Fibroblast of skin of scalp (primary cell): ENCODE measurements around the gene TNPO2.
"Not testable (repeated sequence)": the region's sequence is repeated elsewhere in the genome, so short reads cannot be mapped to it uniquely, and the experiment has no call there.

Source experiments
- DNase-seq: peaks from one replicate; pipeline ENCODE4 v3.0.0-alpha.2; 2013

TNPO2 gene

DNA sequence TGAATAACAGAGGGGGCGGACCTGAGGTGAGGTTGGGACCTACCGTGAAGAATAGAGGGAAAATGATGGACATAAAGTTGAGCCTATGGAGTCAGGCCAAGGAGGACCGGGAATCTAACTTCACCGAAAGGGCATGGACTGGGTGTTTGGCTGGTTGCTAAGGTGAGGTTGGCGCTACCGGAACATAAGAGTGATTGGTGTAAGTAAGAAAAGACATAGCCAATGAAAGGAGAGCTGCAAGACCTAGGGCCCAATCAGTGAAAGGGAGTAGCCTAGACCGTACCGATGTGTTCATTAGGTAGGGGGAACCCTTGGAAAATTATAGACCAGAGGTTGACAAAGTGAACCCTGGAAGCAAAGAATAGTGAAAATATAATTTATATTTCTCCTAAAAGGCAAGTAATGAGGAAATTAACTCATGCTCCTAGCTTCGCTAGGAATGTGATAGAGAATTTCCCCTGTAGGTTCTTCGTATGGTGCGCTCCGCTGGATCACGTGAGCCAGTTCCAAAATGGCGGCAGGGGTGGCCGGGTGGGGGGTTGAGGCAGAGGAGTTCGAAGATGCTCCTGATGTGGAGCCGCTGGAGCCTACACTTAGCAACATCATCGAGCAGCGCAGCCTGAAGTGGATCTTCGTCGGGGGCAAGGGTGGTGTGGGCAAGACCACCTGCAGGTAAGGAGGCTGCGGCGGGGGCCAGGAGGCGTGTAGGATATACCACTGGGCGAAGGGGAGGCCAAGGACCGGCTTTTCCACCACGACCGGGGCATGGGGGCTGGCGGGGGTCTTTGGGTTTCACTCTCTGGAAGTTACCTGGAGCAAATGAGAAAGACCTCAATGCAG is 13.5 kb upstream of the TNPO2 start, which contains the start of gene GET3:
Gene GET3, plus strand, starts transcription at position 503 of the 840 bp plus-strand sequence. Its CDS starts 9 bp downstream, at position 512.
- peak; percentile 100 for DNase-seq

DNA sequence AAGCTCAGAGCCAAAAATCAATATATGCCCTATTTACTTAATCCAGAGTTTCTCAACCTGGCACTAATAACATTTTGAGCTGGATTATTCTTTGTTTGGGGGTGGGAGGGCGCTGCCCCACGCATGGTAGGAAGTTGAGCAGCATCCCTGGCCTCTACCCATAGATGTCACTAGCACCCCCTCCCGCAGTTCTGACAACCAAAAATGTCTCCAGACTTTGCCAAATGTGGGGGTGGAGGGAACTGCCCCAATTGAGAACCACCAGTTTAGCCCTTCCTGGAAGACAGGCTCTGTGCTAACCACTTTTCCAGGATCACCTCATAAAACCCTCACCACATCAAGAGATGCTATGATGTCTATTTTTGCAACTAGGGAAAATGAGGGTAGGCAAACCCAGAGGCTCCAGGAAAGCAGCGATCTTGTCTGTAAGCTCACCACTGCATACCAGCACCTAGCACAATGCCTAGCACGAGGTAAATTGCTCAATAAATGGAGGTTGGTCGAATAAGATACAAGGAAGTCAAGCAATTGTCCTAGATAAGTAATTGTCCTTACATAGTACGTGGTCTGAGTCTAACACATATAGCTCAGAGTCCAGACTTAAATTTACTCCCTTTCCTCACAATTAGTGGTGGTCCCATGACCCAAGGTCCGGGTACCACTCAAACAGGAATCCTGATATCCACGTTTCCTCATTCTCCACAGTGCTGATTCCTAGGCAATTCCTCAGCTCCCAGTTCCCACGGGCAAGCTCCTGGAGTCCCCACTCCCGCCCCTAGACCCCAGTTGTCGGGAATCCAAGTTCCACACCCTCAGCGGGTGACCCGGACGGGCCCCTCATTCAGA is 9.9 kb upstream of the TNPO2 start:
- peak; percentile 59 for DNase-seq

DNA sequence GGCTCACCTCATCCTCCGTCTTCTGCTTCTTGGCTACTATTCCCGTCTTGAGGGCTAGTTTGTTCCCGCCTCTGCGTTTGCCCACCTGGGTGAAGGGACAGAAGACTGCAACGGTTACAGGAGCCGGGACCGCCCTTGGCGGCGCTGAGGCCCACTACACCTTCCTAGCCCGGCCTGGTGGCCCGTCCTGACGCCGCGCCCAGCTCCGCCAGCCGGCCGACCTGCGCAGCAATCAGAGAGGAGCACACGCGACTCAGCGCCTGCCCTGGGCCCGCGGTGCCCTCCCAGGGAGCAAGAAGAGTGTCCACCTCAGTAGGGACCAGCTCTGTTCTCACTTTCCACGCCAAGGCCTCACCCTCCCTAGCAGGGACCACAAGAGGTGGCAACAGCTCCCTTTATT is 7.6 kb upstream of the TNPO2 start:
- no peak for DNase-seq

DNA sequence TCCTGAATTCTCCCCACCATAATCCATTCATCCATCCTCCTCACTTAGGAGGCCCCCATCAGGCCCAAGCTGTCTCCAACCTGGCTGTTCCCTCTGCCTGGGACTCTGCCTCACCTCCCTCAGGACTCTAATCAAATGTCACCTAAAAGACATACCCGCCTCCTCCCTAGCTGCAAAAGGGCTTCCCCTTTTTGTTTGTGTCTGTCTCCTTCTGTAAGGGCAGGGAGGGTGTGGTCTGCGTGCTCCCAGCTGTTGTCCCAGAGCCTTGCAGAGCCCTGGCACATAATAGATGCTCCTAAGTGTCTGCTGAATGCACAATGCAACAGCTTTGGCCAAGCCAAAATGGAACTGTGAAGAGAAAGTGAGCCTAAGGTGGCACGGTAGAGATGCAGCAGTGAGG is 6.3 kb upstream of the TNPO2 start:
- DNase-seq = no peak

DNA sequence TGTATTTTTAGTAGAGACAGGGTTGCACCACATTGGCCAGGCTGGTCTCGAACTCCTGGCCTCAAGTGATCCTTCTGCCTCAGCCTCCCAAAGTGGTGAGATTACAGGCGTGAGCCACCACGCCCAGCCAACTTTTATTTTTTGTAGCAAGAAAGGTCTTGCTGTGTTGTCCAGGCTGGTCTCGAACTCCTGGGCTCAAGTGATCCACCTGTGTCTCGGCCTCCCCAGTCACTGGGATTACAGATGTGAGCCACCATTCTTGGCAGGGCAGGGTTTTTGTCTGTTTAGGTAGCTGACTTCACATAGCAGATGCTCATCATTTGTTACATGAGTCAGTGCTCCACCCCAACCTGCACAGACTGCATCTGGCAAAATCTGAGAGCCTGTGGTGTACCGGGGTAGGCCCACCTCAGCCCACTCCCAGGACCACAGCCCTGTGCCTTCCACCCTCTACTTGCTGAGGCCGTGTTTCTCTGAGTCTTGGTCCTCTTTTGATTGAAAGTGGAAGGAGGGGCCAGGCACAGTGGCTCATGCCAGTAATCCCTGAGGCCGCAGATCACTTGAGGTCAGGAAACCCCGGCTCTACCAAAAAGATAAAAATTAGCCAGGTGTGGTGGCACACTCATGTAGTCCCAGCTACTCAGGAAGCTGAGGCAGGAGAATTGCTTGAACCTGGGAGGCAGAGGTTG is 4.2 kb upstream of the TNPO2 start:
- DNase-seq = no peak

DNA sequence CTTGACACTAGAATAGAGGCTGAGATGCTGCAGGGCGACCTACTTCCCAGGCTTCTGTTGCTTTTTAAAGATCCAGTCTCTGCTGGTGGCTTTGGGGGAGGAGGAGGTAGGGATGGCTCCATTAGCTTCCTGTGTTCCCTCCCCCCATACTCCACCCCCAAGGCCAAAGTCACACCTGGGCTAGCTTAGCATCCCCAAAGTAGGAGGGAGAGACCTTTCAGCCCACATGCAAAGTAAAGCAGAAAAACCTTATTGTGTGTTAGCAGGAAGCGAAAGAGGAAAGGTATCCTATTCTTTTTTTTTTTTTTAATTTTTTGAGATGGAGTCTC is 3.2 kb upstream of the TNPO2 start:
- DNase-seq = no peak

DNA sequence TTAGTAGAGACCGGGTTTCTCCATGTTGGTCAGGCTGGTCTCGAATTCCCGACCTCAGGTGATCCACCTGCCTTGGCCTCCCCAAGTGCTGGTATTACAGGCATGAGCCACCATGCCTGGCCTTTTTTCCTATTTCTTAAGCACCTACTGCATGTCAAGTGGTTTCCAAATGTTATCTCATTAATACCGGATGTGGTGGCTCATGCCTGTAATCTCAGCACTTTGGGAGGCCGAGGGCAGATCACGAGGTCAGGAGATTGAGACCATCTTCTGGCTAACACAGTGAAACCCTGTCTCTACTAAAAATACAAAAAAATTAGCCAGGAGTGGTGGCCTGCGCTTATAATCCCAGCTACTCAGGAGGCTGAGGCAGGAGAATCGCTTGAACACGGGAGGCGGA is 1.9 kb upstream of the TNPO2 start:
- not testable (repeated sequence) for DNase-seq

DNA sequence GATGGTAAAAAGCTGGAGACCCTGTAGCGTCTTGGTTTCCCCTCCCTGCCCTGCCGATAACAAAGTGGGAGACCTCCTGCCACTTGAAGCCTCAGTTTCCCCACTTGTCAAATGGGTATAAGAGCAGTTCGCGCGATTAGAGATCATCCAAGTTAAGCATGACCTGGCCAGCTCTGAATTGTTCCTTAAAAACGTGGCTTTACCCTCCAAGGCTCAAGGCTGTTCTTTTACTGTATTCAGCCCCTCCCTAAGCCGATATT is 421 bp downstream of the TNPO2 start:
- DNase-seq = no peak

DNA sequence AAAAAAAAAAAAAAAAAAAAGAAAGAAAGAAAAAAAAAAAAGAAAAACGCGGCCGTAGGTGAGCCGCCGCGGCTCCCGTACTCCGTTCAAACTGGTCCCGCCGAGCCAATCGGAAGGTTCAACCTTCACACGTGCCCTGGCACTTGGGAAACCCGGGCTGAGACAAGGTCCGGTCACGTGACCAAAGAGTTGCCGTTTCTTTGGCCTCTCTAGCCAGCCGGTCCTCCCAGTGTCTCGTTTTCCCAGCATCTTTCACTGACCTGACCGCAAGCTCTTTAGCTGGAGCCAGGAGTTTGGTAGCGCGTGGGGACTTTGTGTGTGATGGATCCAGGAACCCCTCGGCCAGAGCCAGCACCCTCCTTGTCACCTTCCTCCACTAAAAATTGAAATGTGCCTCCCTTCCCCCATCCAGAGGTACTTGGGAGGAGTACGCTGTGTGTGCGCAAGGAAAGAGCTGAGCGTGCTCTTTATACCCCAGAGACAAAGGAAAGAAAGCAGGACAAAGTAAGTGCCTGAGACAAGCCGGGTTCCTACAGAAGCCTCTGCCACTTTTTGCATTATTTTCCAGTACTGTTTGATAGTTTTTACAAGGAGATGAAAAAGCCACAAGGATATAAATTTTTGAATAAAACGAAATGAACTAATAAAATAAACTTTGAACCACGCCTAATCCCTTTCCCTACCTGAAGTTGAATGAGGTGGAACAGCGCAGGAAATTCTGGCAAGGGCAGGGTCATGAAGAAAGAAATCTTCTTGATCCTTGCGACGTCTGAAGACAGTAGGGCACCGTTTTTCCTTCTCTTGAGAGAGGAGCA is 959 bp downstream of the TNPO2 start:
- peak; percentile 100 for DNase-seq

DNA sequence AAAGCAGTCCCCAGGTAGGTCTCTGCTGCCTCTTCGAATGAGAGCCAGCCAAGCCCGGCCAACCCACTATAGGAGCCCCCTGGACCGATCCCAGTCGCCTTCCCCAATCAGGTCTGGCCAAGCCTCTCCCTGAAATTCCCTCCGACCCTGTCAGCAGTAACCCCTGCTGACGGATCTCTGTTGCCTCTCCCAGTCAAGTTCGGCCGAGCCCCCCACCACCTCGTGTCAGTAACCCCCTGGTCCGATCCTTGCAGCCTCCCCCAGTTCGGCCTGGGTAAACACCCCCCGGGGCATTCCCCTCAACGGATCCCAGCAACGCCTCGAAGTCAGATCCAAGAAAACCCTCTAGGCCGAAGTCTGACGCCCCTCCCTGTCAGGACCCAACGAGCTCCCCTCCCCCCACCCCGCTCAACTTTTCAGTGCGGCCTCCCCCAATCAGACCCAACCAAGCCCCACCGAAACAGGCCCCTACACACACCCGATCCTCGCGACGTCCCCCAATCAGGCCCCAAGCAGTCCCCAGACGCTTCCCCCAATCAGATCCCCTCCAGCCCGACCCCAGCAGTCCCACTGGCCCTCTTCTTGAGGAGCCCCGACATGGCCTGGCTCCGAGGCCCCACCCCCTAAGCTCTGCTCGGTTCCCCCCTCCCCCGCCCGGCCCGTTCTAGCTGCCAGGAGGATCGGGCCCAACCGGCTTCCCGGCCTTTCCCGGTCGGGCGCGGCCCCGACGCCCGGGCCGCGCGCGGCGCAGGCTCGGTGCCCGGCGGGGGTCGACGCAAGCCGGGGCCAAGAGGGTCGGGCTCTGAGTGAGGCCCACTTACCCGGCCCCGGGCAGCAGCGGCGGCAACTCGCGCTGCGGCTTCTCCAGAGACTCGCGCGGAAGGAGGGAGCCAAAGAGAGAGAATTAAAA is 1.8 kb downstream of the TNPO2 start:
- DNase-seq = peak; percentile 75

DNA sequence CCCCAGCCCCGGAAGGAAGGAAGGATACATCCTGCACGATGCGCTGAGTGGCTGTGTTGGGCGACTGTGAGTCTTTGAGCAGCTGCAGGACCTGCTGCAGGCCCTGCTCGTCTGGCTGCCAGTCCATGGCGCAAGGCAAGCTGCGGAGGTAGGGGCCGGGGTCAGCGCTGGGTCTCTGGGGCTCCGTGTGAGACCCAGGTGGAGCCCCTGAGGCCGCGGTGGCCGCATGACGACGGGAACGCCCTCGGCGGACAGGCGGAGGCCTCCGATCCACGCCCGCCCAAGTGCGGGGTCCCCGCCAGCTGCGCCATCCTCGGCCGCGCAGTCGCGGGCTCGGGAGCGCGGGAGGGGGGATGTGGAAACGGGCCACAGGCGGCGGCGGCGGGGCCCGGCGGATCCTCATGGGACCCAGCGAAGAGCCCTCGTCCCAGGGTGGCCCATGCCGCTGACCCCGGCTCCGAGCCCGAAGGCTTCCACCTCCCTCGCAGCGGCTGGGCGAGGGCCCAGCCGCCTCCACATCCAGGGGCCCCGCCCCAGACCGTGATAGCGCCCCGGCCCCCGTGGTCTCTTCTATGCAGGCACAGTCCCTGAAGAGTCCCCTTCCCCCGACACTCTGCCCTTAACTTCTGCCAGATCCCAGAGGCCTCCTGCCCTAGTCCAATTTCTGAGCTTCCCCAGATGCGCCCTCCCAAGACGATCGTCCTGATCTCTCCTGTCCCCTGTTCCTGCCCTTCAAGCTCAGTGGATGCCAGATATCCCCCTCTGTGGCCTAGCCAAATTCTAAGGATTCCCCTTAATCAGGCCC is 2.7 kb downstream of the TNPO2 start:
- DNase-seq = no peak

DNA sequence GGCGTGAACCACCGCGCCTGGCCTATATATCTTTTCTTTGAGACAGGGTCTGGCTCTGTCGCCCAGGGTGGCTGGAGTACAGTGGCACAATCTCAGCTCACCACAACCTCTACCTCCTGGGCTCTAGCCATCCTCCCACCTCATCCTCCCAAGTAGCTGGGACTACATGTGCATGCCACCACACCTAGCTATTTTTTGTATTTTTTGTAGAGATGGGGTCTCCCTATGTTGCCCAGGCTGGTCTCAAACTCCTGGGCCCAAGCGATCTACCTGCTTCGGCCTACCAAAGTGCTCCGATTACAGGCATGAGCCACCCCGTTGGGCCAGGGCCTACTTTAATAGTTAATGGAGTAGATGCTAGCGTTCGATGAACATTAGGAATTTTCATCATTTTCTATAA is 3.4 kb downstream of the TNPO2 start:
- DNase-seq = no peak

DNA sequence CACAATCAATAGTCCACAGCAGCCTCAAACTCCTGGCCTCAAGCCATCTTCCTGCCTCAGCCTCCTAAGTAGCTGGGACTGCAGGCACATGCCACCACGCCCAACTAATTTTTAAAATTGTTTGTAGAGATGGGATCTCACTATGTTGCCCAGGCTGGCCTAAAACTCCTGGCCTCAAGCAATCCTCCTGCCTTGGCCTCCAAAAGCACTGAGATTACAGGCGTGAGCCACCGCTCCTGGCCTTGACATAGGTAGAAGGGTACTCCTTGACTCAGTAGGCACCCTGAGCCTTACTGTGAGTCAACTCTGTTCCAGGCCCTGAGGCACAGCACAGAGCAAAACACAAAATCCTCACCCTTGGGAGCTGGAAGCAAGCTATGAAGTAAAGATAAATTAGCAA is 7.8 kb downstream of the TNPO2 start:
- no peak for DNase-seq

DNA sequence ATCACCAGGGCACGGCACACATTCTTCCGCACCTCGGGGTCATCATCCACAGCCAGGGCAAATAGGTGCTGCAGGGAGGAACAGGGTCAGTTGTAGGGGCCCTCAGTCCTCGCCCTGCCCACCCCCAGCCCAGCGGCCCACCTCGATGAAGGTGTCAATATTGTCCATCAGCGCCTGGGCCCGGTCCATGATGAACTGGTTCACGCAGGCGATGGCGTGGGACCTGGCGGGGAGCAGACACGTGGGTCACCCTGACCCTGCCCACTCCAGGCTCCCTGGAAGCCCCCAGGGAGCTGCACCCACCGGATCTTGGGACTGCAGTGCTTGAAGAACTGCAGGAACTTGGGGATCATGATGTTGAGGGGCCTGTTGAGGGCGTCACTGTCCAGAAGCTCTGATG is 8.6 kb downstream of the TNPO2 start:
- no peak for DNase-seq

DNA sequence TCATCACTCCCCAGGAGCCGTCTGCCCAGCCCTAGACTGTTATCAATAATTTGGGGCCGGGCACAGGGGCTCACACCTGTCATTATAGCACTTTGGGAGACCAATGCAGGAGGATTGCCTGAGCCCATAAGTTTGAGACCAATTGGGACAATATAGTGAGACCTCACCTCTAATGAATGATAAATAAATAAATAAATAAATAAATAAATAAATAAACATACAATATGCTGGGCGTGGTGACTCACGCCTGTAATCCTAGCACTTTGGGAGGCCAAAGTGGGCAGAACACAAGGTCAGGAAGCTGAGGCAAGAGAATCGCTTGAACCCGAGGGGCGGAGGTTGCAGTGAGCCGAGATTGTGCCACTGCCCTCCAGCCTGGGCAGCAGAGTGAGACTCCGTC is 10.4 kb downstream of the TNPO2 start:
- DNase-seq = not testable (repeated sequence)

DNA sequence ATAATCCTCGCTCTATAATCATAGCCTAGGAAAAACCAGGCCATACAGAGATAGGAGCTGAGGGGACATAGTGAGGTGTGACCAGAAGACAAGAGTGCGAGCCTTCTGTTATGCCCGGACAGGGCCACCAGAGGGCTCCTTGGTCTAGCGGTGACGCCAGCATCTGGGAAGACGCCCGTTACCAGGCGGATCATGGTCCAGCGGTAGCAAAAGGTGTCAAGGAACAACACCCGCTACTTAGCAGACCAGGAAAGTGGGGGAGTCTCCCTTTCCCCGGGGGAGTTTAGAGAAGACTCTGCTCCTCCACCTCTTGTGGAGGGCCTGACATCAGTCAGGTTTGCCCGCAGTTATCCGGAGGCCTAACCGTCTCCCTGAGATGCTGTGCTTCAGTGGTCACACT is 11.7 kb downstream of the TNPO2 start:
- DNase-seq = not testable (repeated sequence)

DNA sequence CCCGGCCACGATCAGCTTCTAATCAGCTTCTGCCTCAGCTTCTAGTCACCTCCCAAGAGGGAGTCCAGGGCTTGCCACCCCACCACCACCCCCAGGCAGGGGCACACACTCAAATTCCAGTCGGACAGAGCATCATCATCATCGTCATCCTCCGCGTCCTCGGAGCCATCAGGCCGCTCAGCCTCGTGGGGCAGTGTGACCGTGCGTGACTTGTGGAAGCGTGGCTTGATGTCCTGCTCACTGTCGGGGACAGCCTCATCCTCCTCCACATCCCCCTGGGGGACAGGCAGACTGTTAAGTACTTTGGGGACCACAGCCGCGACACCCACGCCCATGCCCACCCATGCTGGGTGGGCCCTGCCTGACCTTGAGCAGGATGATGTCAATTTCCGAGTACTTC is 12.5 kb downstream of the TNPO2 start:
- no peak for DNase-seq

DNA sequence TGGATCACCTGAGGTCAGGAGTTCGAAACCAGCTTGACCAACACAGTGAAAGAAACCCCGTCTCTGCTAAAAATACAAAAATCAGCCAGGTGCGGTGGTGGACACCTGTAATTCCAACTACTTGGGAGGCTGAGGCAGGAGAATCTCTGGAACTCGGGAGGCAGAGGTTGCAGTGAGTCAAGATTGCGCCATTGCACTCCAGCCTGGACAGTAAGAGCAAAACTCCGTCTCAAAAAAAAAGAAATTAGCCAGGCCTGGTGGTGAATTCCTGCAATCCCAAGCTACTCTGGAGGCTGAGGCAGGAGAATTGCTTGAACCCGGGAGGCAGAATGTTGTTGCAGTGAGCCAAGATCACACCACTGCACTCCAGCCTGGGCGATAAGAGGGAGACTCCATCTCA is 15.1 kb downstream of the TNPO2 start:
- DNase-seq = no peak

DNA sequence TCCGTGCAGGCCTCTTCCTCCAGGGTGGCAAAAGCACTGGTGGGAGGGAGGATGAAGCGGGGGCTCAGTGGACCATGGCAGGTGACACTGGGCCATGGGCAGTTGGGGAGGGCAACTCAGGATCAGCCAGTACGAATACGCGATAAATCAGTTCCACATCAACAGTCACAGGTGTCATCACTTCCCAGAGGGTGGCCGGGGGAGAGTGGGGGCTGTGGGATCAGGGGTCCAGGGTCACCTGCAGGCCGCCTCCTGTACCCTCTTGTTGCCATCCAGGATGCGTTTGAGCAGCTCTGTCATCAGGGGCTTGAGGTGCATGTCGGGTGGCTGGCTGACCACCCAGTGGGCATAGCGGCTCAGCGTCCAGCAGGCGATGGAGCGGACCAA is 17.4 kb downstream of the TNPO2 start:
- DNase-seq = no peak

DNA sequence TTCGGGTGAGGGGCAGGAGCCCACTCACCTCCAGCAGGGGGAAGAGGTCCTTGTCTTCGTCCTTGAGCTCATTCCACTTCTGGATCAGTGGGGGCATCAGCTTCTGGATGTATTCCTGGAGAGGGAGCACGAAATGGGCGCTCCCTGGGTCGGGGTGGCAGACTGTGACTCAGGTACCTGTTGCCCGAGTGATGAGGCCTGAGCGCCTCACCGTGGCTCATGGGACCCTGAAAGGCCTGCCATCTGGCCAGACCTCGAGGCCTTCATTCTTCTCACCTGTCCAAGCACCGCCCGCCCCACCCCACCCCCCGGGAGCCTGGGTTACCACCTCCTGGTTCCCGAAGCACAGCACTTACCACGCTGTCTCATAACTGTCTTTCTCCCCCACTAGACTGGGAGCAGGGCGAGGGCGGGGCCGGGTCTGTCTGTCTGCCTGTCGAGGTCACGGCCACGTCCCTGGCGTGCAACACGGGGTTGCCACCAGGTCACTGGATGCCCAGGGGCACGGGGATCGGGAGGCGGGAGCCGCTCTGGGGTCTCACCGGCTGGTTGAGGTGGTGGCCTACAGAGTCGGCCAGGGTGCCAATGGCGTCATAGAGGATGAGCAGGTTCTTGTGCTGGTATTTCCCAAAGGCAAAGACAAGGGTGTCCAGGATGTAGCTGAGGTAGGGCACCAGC is 17.9 kb downstream of the TNPO2 start:
- DNase-seq = no peak
